Natural killer cell treated with Interleukin-12 subunit alpha and Interleukin-12 subunit beta and Interleukin-15 and Interleukin-18, amount 100 ng/mL, for 72 hours (primary cell): ENCODE measurements around the gene RIMOC1. TPM values are rescaled to one million over a fixed set of nuclear protein-coding genes. Genes with fewer than 3 reads are reported as not detected.
A peak's percentile ranks its signal among the peaks of the same experiment; 100 is the strongest.

Source experiments
- ATAC-seq, 2 donors: fragments of 150-1000 bp; cut with Tn5 transposase in 1 of 2; sonication (Bioruptor Pico), chemical (Tn5 transposase) in 1 of 2; 2 replicates each; pipeline ENCODE4 v1.10.0; 2021
- DNase-seq: peaks from one replicate; pipeline ENCODE4 v3.0.0; 2022; ENCODE audit warnings: low spot score
- H3K27ac Mint-ChIP-seq, 2 donors: 1 replicate in 1 of 2; 2 replicates in 1 of 2; pipeline ENCODE4 v1.8.0; 2022; ENCODE audit warnings: mixed read lengths in 2 of 2, mild to moderate bottlenecking in 1 of 2, moderate library complexity in 1 of 2
- H3K27me3 Mint-ChIP-seq, 2 donors: 1 replicate in 1 of 2; 2 replicates in 1 of 2; pipeline ENCODE4 v1.8.0; 2022; ENCODE audit warnings: mixed read lengths in 2 of 2
- H3K36me3 Mint-ChIP-seq: one replicate; pipeline ENCODE4 v1.8.0; 2022; ENCODE audit warnings: mixed read lengths
- H3K4me1 Mint-ChIP-seq, 2 donors: 1 replicate in 1 of 2; 2 replicates in 1 of 2; pipeline ENCODE4 v1.8.0; 2022; ENCODE audit warnings: low read depth in 2 of 2, mixed read lengths in 2 of 2, mild to moderate bottlenecking in 1 of 2
- H3K4me3 Mint-ChIP-seq: one replicate; pipeline ENCODE4 v1.8.0; 2022; ENCODE audit warnings: mixed read lengths
- H3K9me3 Mint-ChIP-seq: 2 replicates; pipeline ENCODE4 v1.8.0; 2022; ENCODE audit warnings: mixed read lengths
- total RNA-seq, 2 donors: library from RNA; stranded (reverse); gene quantifications; one replicate each; pipeline ENCODE4 v1.2.3, GENCODE V29; 2022

The RIMOC1 gene
- 10 to 100 TPM; 27.0 to 29.7 TPM for total RNA-seq

- ATAC-seq: peak; percentile 97
- Mint-ChIP-seq H3K4me1 (peaks cover 25 to 36% of the 10 kb centered on the region in 2 donors), H3K27me3 (peaks cover 0 to 3% of the 10 kb centered on the region in 2 donors)
Measured at GRCh38 chr5:41903892-41904799, at the start of gene RIMOC1. RIMOC1 (plus strand) TSS chr5:41904344; CDS start chr5:41904368, 24 bp downstream.

GRCh38 chr5:41856644-41857491 lies 47.3 kb upstream of the RIMOC1 start:
- H3K27ac Mint-ChIP-seq: no peak overlapping the region

More at GRCh38 chr5:41903892-41904799, at the start of gene RIMOC1:
- H3K4me3 Mint-ChIP-seq: peak within 1 kb of the TSS; percentile 93
- peak within 1 kb of the TSS; percentile 94 to 98 for H3K27ac Mint-ChIP-seq
- no peaks in the 10 kb centered on the region for H3K9me3 Mint-ChIP-seq
- DNase-seq: peak; percentile 99
- no peaks in the 10 kb centered on the region for H3K36me3 Mint-ChIP-seq

GRCh38 chr5:41857989-41858388 lies 46.2 kb upstream of the RIMOC1 start:
- Mint-ChIP-seq H3K4me1 (peaks cover 3 to 6% of the 10 kb centered on the region in 2 donors), H3K36me3 (peaks cover 11% of the 10 kb centered on the region), H3K4me3 (no peak overlapping the region), H3K27ac (no peak overlapping the region), H3K9me3 (no peaks in the 10 kb centered on the region), H3K27me3 (no peaks in the 10 kb centered on the region)
- ATAC-seq: no peak
- DNase-seq: no peak

More at GRCh38 chr5:41856644-41857491, 47.3 kb upstream of the RIMOC1 start:
- peaks cover 13% of the 10 kb centered on the region for H3K36me3 Mint-ChIP-seq
- peak; percentile 64 to 74 for ATAC-seq
- no peak overlapping the region for H3K4me3 Mint-ChIP-seq
- H3K27me3 Mint-ChIP-seq: no peaks in the 10 kb centered on the region
- H3K4me1 Mint-ChIP-seq: peaks cover 4 to 6% of the 10 kb centered on the region in 2 donors
- DNase-seq: peak; percentile 71
- no peaks in the 10 kb centered on the region for H3K9me3 Mint-ChIP-seq

GRCh38 chr5:41858890-41859289 lies 45.3 kb upstream of the RIMOC1 start:
- H3K4me1 Mint-ChIP-seq: peaks cover 9 to 12% of the 10 kb centered on the region in 2 donors
- peak overlapping the region; percentile 37 to 78 for H3K27ac Mint-ChIP-seq
- ATAC-seq (no peak), DNase-seq (no peak)
- no peaks in the 10 kb centered on the region for H3K27me3 Mint-ChIP-seq
- peaks cover 9% of the 10 kb centered on the region for H3K36me3 Mint-ChIP-seq
- H3K4me3 Mint-ChIP-seq: no peak overlapping the region
- no peaks in the 10 kb centered on the region for H3K9me3 Mint-ChIP-seq

- no peaks in the 10 kb centered on the region for H3K27me3 Mint-ChIP-seq
- no peak for ATAC-seq
- peak overlapping the region in 1 of 2 donors; percentile 4 for H3K27ac Mint-ChIP-seq
- H3K9me3 Mint-ChIP-seq: no peaks in the 10 kb centered on the region
- H3K4me1 Mint-ChIP-seq: peaks cover 31 to 53% of the 10 kb centered on the region in 2 donors
- H3K36me3 Mint-ChIP-seq: peaks cover 8% of the 10 kb centered on the region
- DNase-seq: no peak
- no peak overlapping the region for H3K4me3 Mint-ChIP-seq
Measured at GRCh38 chr5:41863871-41864486, 40.2 kb upstream of the RIMOC1 start.

- Mint-ChIP-seq H3K27me3 (peaks cover 0 to 2% of the 10 kb centered on the region in 2 donors), H3K4me1 (peaks cover 33 to 51% of the 10 kb centered on the region in 2 donors), H3K9me3 (no peaks in the 10 kb centered on the region), H3K36me3 (no peaks in the 10 kb centered on the region), H3K27ac (peak overlapping the region; percentile 79 to 82), H3K4me3 (peak overlapping the region; percentile 89)
- ATAC-seq: no peak
- DNase-seq: no peak
Measured at GRCh38 chr5:41869151-41869723, 34.9 kb upstream of the RIMOC1 start.

- Mint-ChIP-seq H3K4me1 (peaks cover 29 to 44% of the 10 kb centered on the region in 2 donors), H3K27ac (peak within 1 kb of the TSS; percentile 79 to 82)
- peak; percentile 95 to 98 for ATAC-seq
Measured at GRCh38 chr5:41869724-41870626, 34.2 kb upstream of the RIMOC1 start, which contains the start of gene OXCT1. OXCT1 (minus strand) TSS chr5:41870425; CDS start chr5:41870358, 67 bp downstream.

GRCh38 chr5:41870627-41871048 lies 33.5 kb upstream of the RIMOC1 start:
- no peaks in the 10 kb centered on the region for H3K36me3 Mint-ChIP-seq
- H3K27me3 Mint-ChIP-seq: peaks cover 0 to 5% of the 10 kb centered on the region in 2 donors
- peaks cover 27 to 37% of the 10 kb centered on the region in 2 donors for H3K4me1 Mint-ChIP-seq
- peak overlapping the region; percentile 89 for H3K4me3 Mint-ChIP-seq
- no peaks in the 10 kb centered on the region for H3K9me3 Mint-ChIP-seq
- peak overlapping the region; percentile 79 to 82 for H3K27ac Mint-ChIP-seq
- no peak for DNase-seq
- no peak for ATAC-seq

More at GRCh38 chr5:41869724-41870626, 34.2 kb upstream of the RIMOC1 start, which contains the start of gene OXCT1:
- H3K4me3 Mint-ChIP-seq: peak within 1 kb of the TSS; percentile 89
- no peaks in the 10 kb centered on the region for H3K36me3 Mint-ChIP-seq
- peaks cover 0 to 2% of the 10 kb centered on the region in 2 donors for H3K27me3 Mint-ChIP-seq
- peak; percentile 90 for DNase-seq
- H3K9me3 Mint-ChIP-seq: no peaks in the 10 kb centered on the region

GRCh38 chr5:41871852-41872251 lies 32.3 kb upstream of the RIMOC1 start:
- H3K4me1 Mint-ChIP-seq: peaks cover 23 to 29% of the 10 kb centered on the region in 2 donors
- H3K4me3 Mint-ChIP-seq: no peak overlapping the region
- H3K27ac Mint-ChIP-seq: no peak overlapping the region
- no peak for ATAC-seq
- H3K27me3 Mint-ChIP-seq: peaks cover 2 to 5% of the 10 kb centered on the region in 2 donors
- H3K36me3 Mint-ChIP-seq: no peaks in the 10 kb centered on the region
- no peaks in the 10 kb centered on the region for H3K9me3 Mint-ChIP-seq
- no peak for DNase-seq

- Mint-ChIP-seq H3K36me3 (no peaks in the 10 kb centered on the region), H3K4me3 (no peak overlapping the region), H3K9me3 (no peaks in the 10 kb centered on the region), H3K27me3 (peaks cover 10 to 14% of the 10 kb centered on the region in 2 donors), H3K27ac (no peak overlapping the region), H3K4me1 (peaks cover 6 to 7% of the 10 kb centered on the region in 2 donors)
- ATAC-seq (no peak), DNase-seq (no peak)
Measured at GRCh38 chr5:41874512-41875060, 29.6 kb upstream of the RIMOC1 start.

- DNase-seq (no peak), ATAC-seq (no peak)
- peaks cover 6 to 7% of the 10 kb centered on the region in 2 donors for H3K4me1 Mint-ChIP-seq
- no peak overlapping the region for H3K4me3 Mint-ChIP-seq
- H3K9me3 Mint-ChIP-seq: no peaks in the 10 kb centered on the region
- no peaks in the 10 kb centered on the region for H3K36me3 Mint-ChIP-seq
- no peak overlapping the region for H3K27ac Mint-ChIP-seq
- H3K27me3 Mint-ChIP-seq: peaks cover 14 to 19% of the 10 kb centered on the region in 2 donors
Measured at GRCh38 chr5:41875121-41875520, 29.0 kb upstream of the RIMOC1 start.

- Mint-ChIP-seq H3K36me3 (no peaks in the 10 kb centered on the region), H3K27ac (no peak overlapping the region), H3K4me1 (no peaks in the 10 kb centered on the region), H3K9me3 (no peaks in the 10 kb centered on the region), H3K4me3 (no peak overlapping the region), H3K27me3 (peaks cover 14 to 22% of the 10 kb centered on the region in 2 donors)
- ATAC-seq (no peak), DNase-seq (no peak)
Measured at GRCh38 chr5:41876678-41877077, 27.5 kb upstream of the RIMOC1 start.
